Glutamatergic neuron (in vitro differentiated cells): ENCODE measurements around the gene CWC15. TPM values are rescaled to one million over a fixed set of nuclear protein-coding genes. Genes with fewer than 3 reads are reported as not detected.

Source experiments
- DNase-seq: peaks from one replicate; pipeline ENCODE4 v3.0.0; 2022
- H3K27ac Mint-ChIP-seq: one replicate; pipeline ENCODE4 v1.8.0; 2020; ENCODE audit warnings: mild to moderate bottlenecking, mixed read lengths, inconsistent platforms; ENCODE audit not compliant: unreplicated experiment
- H3K27me3 Mint-ChIP-seq: one replicate; pipeline ENCODE4 v1.8.0; 2020; ENCODE audit warnings: mild to moderate bottlenecking, moderate library complexity, mixed read lengths, inconsistent platforms; ENCODE audit not compliant: unreplicated experiment
- H3K36me3 Mint-ChIP-seq: one replicate; pipeline ENCODE4 v1.8.0; 2020; ENCODE audit warnings: mild to moderate bottlenecking, mixed read lengths, inconsistent platforms; ENCODE audit not compliant: unreplicated experiment
- H3K4me1 Mint-ChIP-seq: one replicate; pipeline ENCODE4 v1.8.0; 2020; ENCODE audit warnings: mild to moderate bottlenecking, low read depth, mixed read lengths, inconsistent platforms; ENCODE audit not compliant: unreplicated experiment
- H3K4me3 Mint-ChIP-seq: one replicate; pipeline ENCODE4 v1.8.0; 2020; ENCODE audit warnings: mild to moderate bottlenecking, mixed read lengths, inconsistent platforms; ENCODE audit not compliant: unreplicated experiment
- H3K9me3 Mint-ChIP-seq: one replicate; pipeline ENCODE4 v1.8.0; 2020; ENCODE audit warnings: mild to moderate bottlenecking, moderate library complexity, mixed read lengths, inconsistent platforms; ENCODE audit not compliant: unreplicated experiment
- total RNA-seq: library from RNA; stranded (reverse); fragmentation: NEBNext Ultra II Directional; extraction: Animal tissue kit (Norgen Biotek cat#: 25700); gene quantifications from one replicate; pipeline ENCODE4 v1.2.1, GENCODE V29; 2021; ENCODE audit not compliant: unreplicated experiment
- TF ChIP-seq, protein P1 (sequence below): fragments of 200-600 bp; sonication (generic); IDR thresholded peaks from one replicate; pipeline ENCODE4 v1.5.0; 2021; ENCODE audit not compliant: partially characterized antibody, unreplicated experiment

Gene CWC15
- total RNA-seq, 1 donor from 2014 or later: 65.1 TPM

DNA sequence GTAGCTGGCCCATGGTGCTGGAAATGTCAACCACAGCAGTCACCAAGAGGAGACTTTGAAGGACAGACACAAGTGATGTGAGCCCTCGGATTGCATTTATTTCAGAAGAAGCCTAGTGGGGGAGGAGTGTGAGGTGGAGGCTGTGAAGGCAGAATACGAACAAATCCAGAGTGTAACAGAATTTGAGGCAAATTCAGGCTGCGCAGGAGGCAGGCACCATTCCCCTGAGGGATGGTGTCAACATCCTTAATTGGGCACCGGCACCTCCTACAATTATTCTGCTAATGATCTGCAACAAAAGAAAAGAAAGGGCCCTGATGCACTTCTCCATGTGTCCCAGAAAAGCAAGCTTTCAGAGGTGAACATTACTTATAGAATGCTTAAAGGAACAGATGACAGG, 32.2 kb downstream of the CWC15 start:
- peaks cover 2% of the 10 kb centered on the region for H3K9me3 Mint-ChIP-seq
- peak overlapping the region; percentile 58 for H3K4me3 Mint-ChIP-seq
- no peaks in the 10 kb centered on the region for H3K36me3 Mint-ChIP-seq
- DNase-seq: no peak
- TF ChIP-seq, protein P1, sequence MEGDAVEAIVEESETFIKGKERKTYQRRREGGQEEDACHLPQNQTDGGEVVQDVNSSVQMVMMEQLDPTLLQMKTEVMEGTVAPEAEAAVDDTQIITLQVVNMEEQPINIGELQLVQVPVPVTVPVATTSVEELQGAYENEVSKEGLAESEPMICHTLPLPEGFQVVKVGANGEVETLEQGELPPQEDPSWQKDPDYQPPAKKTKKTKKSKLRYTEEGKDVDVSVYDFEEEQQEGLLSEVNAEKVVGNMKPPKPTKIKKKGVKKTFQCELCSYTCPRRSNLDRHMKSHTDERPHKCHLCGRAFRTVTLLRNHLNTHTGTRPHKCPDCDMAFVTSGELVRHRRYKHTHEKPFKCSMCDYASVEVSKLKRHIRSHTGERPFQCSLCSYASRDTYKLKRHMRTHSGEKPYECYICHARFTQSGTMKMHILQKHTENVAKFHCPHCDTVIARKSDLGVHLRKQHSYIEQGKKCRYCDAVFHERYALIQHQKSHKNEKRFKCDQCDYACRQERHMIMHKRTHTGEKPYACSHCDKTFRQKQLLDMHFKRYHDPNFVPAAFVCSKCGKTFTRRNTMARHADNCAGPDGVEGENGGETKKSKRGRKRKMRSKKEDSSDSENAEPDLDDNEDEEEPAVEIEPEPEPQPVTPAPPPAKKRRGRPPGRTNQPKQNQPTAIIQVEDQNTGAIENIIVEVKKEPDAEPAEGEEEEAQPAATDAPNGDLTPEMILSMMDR: no peak
- no peak overlapping the region for H3K27ac Mint-ChIP-seq
- peaks cover 15% of the 10 kb centered on the region for H3K4me1 Mint-ChIP-seq
- H3K27me3 Mint-ChIP-seq: peaks cover 1% of the 10 kb centered on the region

DNA sequence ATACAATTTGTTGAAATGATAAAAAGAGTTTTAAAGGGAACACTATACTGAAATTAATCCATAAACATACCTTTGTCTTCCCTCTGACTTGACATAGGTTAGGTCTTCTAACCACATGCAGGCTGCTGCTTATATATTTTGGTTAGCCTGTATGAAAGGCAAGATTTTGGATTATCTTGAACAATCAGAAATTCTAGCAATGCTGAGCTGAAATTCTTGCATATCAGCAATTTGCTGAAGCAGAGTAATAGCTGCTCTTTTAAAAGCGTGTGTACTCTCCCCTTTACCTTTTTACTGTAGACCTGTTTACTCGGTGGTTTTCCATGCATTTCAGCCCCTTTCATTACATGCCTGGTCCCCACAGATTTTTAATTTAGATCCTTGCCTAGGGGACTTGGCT, 34.0 kb downstream of the CWC15 start:
- DNase-seq: no peak
- Mint-ChIP-seq H3K9me3 (peaks cover 5% of the 10 kb centered on the region), H3K4me3 (no peak overlapping the region), H3K27ac (no peak overlapping the region), H3K36me3 (no peaks in the 10 kb centered on the region), H3K4me1 (peaks cover 30% of the 10 kb centered on the region), H3K27me3 (peaks cover 6% of the 10 kb centered on the region)
- TF ChIP-seq, protein P1: no peak

GRCh38 chr11:94938095-94939055, 35.0 kb downstream of the CWC15 start:
- no peak for DNase-seq
- TF ChIP-seq, protein P1: no peak
- Mint-ChIP-seq H3K36me3 (no peaks in the 10 kb centered on the region), H3K4me3 (no peak overlapping the region), H3K27ac (no peak overlapping the region), H3K27me3 (peaks cover 6% of the 10 kb centered on the region), H3K4me1 (peaks cover 40% of the 10 kb centered on the region), H3K9me3 (peaks cover 5% of the 10 kb centered on the region)

DNA sequence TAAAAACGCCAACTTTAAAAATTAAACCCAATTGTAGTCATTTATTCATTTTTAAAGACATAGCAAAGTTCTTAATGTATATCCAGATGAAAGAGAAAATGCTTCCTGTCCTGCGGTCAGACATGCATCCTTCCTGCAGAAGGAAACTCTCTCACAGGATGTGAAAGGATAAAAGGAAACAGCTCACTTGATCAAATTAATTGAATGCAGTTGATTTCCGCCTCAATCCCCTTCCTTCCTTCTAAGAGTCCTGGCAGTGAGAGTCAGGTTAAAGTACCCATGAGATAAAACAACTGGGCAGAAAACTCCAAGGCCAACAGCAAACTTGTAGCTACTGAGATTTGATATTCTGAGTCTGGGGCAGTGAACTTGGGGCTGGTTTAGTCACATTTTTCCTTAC, 38.5 kb downstream of the CWC15 start:
- Mint-ChIP-seq H3K36me3 (no peaks in the 10 kb centered on the region), H3K4me3 (no peak overlapping the region), H3K27me3 (peaks cover 10% of the 10 kb centered on the region), H3K4me1 (peaks cover 33% of the 10 kb centered on the region), H3K27ac (no peak overlapping the region), H3K9me3 (peaks cover 8% of the 10 kb centered on the region)
- no peak for DNase-seq
- TF ChIP-seq, protein P1: no peak

GRCh38 chr11:94934362-94934761, 39.0 kb downstream of the CWC15 start:
- TF ChIP-seq, protein P1: no peak
- peak overlapping the region; percentile 24 for H3K27ac Mint-ChIP-seq
- peak; percentile 27 for DNase-seq

More at GRCh38 chr11:94934362-94934761, 39.0 kb downstream of the CWC15 start:
- peaks cover 33% of the 10 kb centered on the region for H3K4me1 Mint-ChIP-seq
- H3K9me3 Mint-ChIP-seq: peaks cover 8% of the 10 kb centered on the region
- H3K27me3 Mint-ChIP-seq: peaks cover 10% of the 10 kb centered on the region
- H3K4me3 Mint-ChIP-seq: peak overlapping the region; percentile 72
- H3K36me3 Mint-ChIP-seq: no peaks in the 10 kb centered on the region
